HepG2 (cell line): ENCODE results near the gene ABCC3. TPM values are rescaled to one million over a fixed set of nuclear protein-coding genes. Genes with fewer than 3 reads are reported as not detected.

Experiments used
- DBP ChIP-seq: sonication (generic); formaldehyde crosslinking; IDR thresholded peaks from 2 replicates; pipeline ENCODE4 v1.4.0; 2020; ENCODE audit warnings: missing genetic modification reagents; ENCODE audit errors: not compliant biosample characterization
- DMAP1 ChIP-seq: IDR thresholded peaks from 2 replicates; pipeline ENCODE4 v1.6.1; 2016
- FOXP1 ChIP-seq, 2 experiments: fragments of 450-650 bp in 1 of 2; IDR thresholded peaks; 2 replicates each; pipeline ENCODE4 v1.6.1; 2017 to 2018; ENCODE audit warnings: antibody characterized with exemption in 1 of 2
- MXD3 ChIP-seq: IDR thresholded peaks from 2 replicates; pipeline ENCODE4 v1.6.1; 2016; ENCODE audit warnings: mild to moderate bottlenecking, missing biosample characterization, missing genetic modification reagents
- RERE ChIP-seq: IDR thresholded peaks from 2 replicates; pipeline ENCODE4 v1.6.1; 2016; ENCODE audit warnings: low read depth, missing genetic modification reagents, missing compliant biosample characterization
- SP1 ChIP-seq, 2 experiments: fragments of 450-650 bp in 1 of 2; sonication (generic) in 1 of 2; formaldehyde crosslinking in 1 of 2; IDR thresholded peaks; 2 replicates each; pipeline versions ENCODE4 v1.4.0 to v1.6.1; 2016 to 2020; ENCODE audit warnings: missing genetic modification reagents in 1 of 2
- TEAD2 ChIP-seq: sonication (generic); formaldehyde crosslinking; IDR thresholded peaks from 2 replicates; pipeline ENCODE4 v1.9.0; 2021; ENCODE audit warnings: missing genetic modification reagents
- ZNF225 ChIP-seq: sonication (generic); formaldehyde crosslinking; IDR thresholded peaks from 2 replicates; pipeline ENCODE4 v1.4.0; 2020; ENCODE audit warnings: mild to moderate bottlenecking, missing genetic modification reagents
- ZNF281 ChIP-seq: sonication (generic); formaldehyde crosslinking; IDR thresholded peaks from 2 replicates; pipeline ENCODE4 v1.4.0; 2020; ENCODE audit warnings: missing genetic modification reagents, borderline replicate concordance
- ZNF331 ChIP-seq: sonication (generic); formaldehyde crosslinking; IDR thresholded peaks from 2 replicates; pipeline ENCODE4 v1.4.0; 2020; ENCODE audit warnings: missing genetic modification reagents
- ZNF513 ChIP-seq: sonication (generic); formaldehyde crosslinking; conservative IDR thresholded peaks from 2 replicates; pipeline ENCODE4 v1.5.0; 2020; ENCODE audit warnings: missing genetic modification reagents
- ZNF569 ChIP-seq: sonication (generic); formaldehyde crosslinking; IDR thresholded peaks from 2 replicates; pipeline ENCODE4 v1.5.0; 2020; ENCODE audit warnings: mild to moderate bottlenecking, missing genetic modification reagents, moderate library complexity, borderline replicate concordance
- ZNF598 ChIP-seq: sonication (generic); formaldehyde crosslinking; IDR thresholded peaks from 2 replicates; pipeline ENCODE4 v1.5.1; 2020; ENCODE audit warnings: mild to moderate bottlenecking, missing genetic modification reagents, borderline replicate concordance
- ZNF747 ChIP-seq: sonication (generic); formaldehyde crosslinking; IDR thresholded peaks from 2 replicates; pipeline ENCODE4 v1.8.1; 2023; ENCODE audit warnings: missing genetic modification reagents, mild to moderate bottlenecking, borderline replicate concordance
- polyA plus RNA-seq, 8 experiments: library from polyadenylated mRNA; depleted of rRNA in 3 of 8; stranded (reverse) in 7 of 8; unstranded in 1 of 8; fragments of >200 nt; fragmentation: Illumina TruSeq in 4 of 8; extraction: Trizol in 4 of 8; gene quantifications; 2 replicates each; pipeline versions ENCODE4 v1.2.1 to v1.2.3, GENCODE V29; 2011 to 2016; ENCODE audit warnings: low read depth in 4 of 8, missing spikeins in 1 of 8, mixed read lengths in 1 of 8; ENCODE audit not compliant: insufficient read depth in 1 of 8
- total RNA-seq, 5 experiments: library from RNA; depleted of rRNA; stranded (reverse); fragments of >200 nt; fragmentation: Illumina TruSeq; extraction: Trizol; gene quantifications; 2 replicates each; pipeline ENCODE4 v1.2.3, GENCODE V29; 2016; ENCODE audit warnings: low read depth in 1 of 5

ABCC3 gene
- total and polyA plus RNA-seq, 2 of the 13 experiments (the other 11 are each of a cell fraction or from before 2014, with no cell fraction given), result 25.2 to 50.7 TPM

GRCh38 chr17:50626037-50626574, 8.6 kb upstream of the ABCC3 start (continued):
- TF ChIP-seq RERE (no peak), ZNF598 (CRISPR knock-in tag) (peak; percentile 24; the same call in 1 of the 2 replicates), FOXP1 (IDR thresholded peaks at IDR 0.05) (no peak), FOXP1 (CRISPR knock-in tag; IDR thresholded peaks at IDR 0.05) (no peak), ZNF747 (CRISPR knock-in tag) (peak; percentile 80; the same call in 1 of the 2 replicates), DMAP1 (CRISPR knock-in tag) (no peak), SP1 (IDR thresholded peaks at IDR 0.05) (no peak), SP1 (CRISPR knock-in tag; IDR thresholded peaks at IDR 0.05) (no peak), ZNF225 (CRISPR knock-in tag) (peak; percentile 62; the same call in 1 of the 2 replicates), TEAD2 (CRISPR knock-in tag) (no peak), ZNF331 (peak; percentile 61; the same call in 1 of the 2 replicates), MXD3 (CRISPR knock-in tag) (peak; percentile 43), ZNF281 (CRISPR knock-in tag) (no peak), ZNF569 (no peak), ZNF513 (CRISPR knock-in tag) (no peak), DBP (no peak)
